HepG2 (cell line): ENCODE measurements around the gene JPH4. TPM values are rescaled to one million over a fixed set of nuclear protein-coding genes. Genes with fewer than 3 reads are reported as not detected.

Experiments used
- ATAC-seq: fragments of 200-7000 bp; cut with Tn5 transposase; 3 replicates; pipeline ENCODE4 v1.9.1; 2020; ENCODE audit warnings: mild to moderate bottlenecking, moderate library complexity
- BruUV-seq: library from RNA; stranded (reverse); fragments of 400-500 nt; replicated peaks from 2 replicates; lab custom pipeline; 2021; lab: Mats Ljungman, UMichigan
- CTCF ChIA-PET: fragments of 300-600 bp; formaldehyde crosslinking; extraction: SDS; loops from one replicate; lab custom pipeline; 2021; ENCODE audit warnings: low total read pairs, inconsistent platforms, low intra/inter-chr PET ratio; lab: Yijun Ruan, JAX
- POLR2A ChIA-PET: fragments of 350-600 bp; sonication (Branson Sonifier 250); formaldehyde crosslinking; loops from one replicate; lab custom pipeline; 2020; ENCODE audit warnings: antibody characterized with exemption, inconsistent platforms; lab: Yijun Ruan, JAX
- DNase-seq: peaks from one replicate; pipeline ENCODE4 v3.0.0-alpha.2; 2015; ENCODE audit warnings: low spot score
- FAIRE-seq: peaks from 3 replicates; lab custom pipeline; 2011; peaks lifted over from hg19 to GRCh38; lab: Jason Lieb, UNC
- H2AFZ ChIP-seq: one replicate; pipeline ENCODE4 v1.6.1; 2011; ENCODE audit warnings: low read length, inconsistent platforms
- H3K27ac ChIP-seq: fragments of 300-600 bp; 3 replicates; pipeline ENCODE4 v1.8.0; 2011; ENCODE audit warnings: mixed run types, mild to moderate bottlenecking, mixed read lengths, low read length, inconsistent platforms; ENCODE audit not compliant: insufficient read depth; ENCODE audit errors: extremely low read length
- H3K27me3 ChIP-seq, 2 experiments: fragments of 200-600 bp in 1 of 2; 2 replicates in 1 of 2; 3 replicates in 1 of 2; pipeline versions ENCODE4 v1.6.0 to v1.8.0; 2011; ENCODE audit warnings: low read length in 2 of 2, mild to moderate bottlenecking in 2 of 2, moderate library complexity in 2 of 2, inconsistent platforms in 1 of 2; ENCODE audit not compliant: insufficient read depth in 2 of 2, control insufficient read depth in 1 of 2
- H3K36me3 ChIP-seq, 2 experiments: fragments of 200-600 bp in 1 of 2; replicated peaks in 1 of 2; 2 replicates in 1 of 2; 3 replicates in 1 of 2; pipeline versions ENCODE4 v1.5.1 to v1.8.0; 2011; ENCODE audit warnings: low read length in 2 of 2, inconsistent platforms in 1 of 2; ENCODE audit not compliant: insufficient read depth in 2 of 2, control insufficient read depth in 1 of 2
- H3K4me1 ChIP-seq: 2 replicates; pipeline ENCODE4 v1.5.1; 2012; ENCODE audit warnings: low read length, inconsistent platforms; ENCODE audit not compliant: insufficient read depth
- H3K4me2 ChIP-seq: 2 replicates; pipeline ENCODE4 v1.6.0; 2011; ENCODE audit warnings: low read depth, low read length, inconsistent platforms
- H3K4me3 ChIP-seq, 3 experiments: fragments of 200-600 bp in 1 of 3; sonication (generic), shearing (Covaris generic) in 1 of 3; replicated peaks in 1 of 3; 2 replicates each; pipeline ENCODE4 v1.5.1; 2011 to 2016; ENCODE audit warnings: low read length in 3 of 3, inconsistent platforms in 2 of 3, low read depth in 2 of 3, mild to moderate bottlenecking in 2 of 3, control low read depth in 1 of 3, mixed read lengths in 1 of 3; ENCODE audit not compliant: insufficient read depth in 1 of 3
- H3K79me2 ChIP-seq: one replicate; pipeline ENCODE4 v1.6.1; 2011; ENCODE audit warnings: low read length, inconsistent platforms; ENCODE audit not compliant: insufficient read depth
- H3K9ac ChIP-seq: 2 replicates; pipeline ENCODE4 v1.6.0; 2011; ENCODE audit warnings: mild to moderate bottlenecking, low read depth, low read length, inconsistent platforms; ENCODE audit not compliant: insufficient read depth
- H3K9me3 ChIP-seq: 2 replicates; pipeline ENCODE4 v1.5.1; 2012; ENCODE audit warnings: mild to moderate bottlenecking, low read length
- H4K20me1 ChIP-seq: 2 replicates; pipeline ENCODE4 v1.6.0; 2011; ENCODE audit warnings: inconsistent platforms, mild to moderate bottlenecking, low read length, moderate library complexity; ENCODE audit not compliant: insufficient read depth
- DZIP1 ChIP-seq: sonication (generic); formaldehyde crosslinking; IDR thresholded peaks from 2 replicates; pipeline ENCODE4 v1.5.0; 2020; ENCODE audit warnings: mild to moderate bottlenecking, missing genetic modification reagents
- MNT ChIP-seq: fragments of 450-650 bp; IDR thresholded peaks from 2 replicates; pipeline ENCODE4 v1.6.1; 2016
- MYC ChIP-seq: sonication (generic); formaldehyde crosslinking; IDR thresholded peaks from 2 replicates; pipeline ENCODE4 v1.9.0; 2021; ENCODE audit warnings: missing genetic modification reagents, borderline replicate concordance
- POGZ ChIP-seq: sonication (generic); formaldehyde crosslinking; IDR thresholded peaks from 2 replicates; pipeline ENCODE4 v1.4.0; 2020; ENCODE audit warnings: mild to moderate bottlenecking, missing genetic modification reagents
- SNAPC4 ChIP-seq: sonication (generic); formaldehyde crosslinking; IDR thresholded peaks from 2 replicates; pipeline ENCODE4 v1.4.0; 2020; ENCODE audit warnings: mild to moderate bottlenecking, missing genetic modification reagents
- ZNF207 ChIP-seq: fragments of 450-650 bp; IDR thresholded peaks from 2 replicates; pipeline ENCODE4 v1.6.1; 2016; ENCODE audit warnings: antibody characterized with exemption, borderline replicate concordance
- ZNF296 ChIP-seq: sonication (generic); formaldehyde crosslinking; conservative IDR thresholded peaks from 2 replicates; pipeline ENCODE4 v1.5.0; 2020; ENCODE audit warnings: mild to moderate bottlenecking, missing genetic modification reagents
- ZNF709 ChIP-seq: sonication (generic); formaldehyde crosslinking; IDR thresholded peaks from 2 replicates; pipeline ENCODE4 v1.5.0; 2020; ENCODE audit warnings: mild to moderate bottlenecking, missing genetic modification reagents
- WGBS: methylation state at CpG from one replicate; pipeline ENCODE4 v1.1.6; 2017; ENCODE audit warnings: low lambda C conversion rate; 5-methylcytosine and 5-hydroxymethylcytosine counted together
- in situ Hi-C: cut with HindIII; loops from 2 replicates; pipeline ENCODE4 v1.10.0; 2017; ENCODE audit warnings: low pct_unique_long_range_greater_than_20kb; ENCODE audit not compliant: extremely low pct_ligation_motif_present
- intact Hi-C: fragments of 100-400 bp; cut with micrococcal nuclease; formaldehyde crosslinking; loops from one replicate; pipeline ENCODE4 v1.10.0; 2022; ENCODE audit not compliant: unreplicated experiment
- polyA plus RNA-seq, 8 experiments: library from polyadenylated mRNA; depleted of rRNA in 3 of 8; stranded (reverse) in 7 of 8; unstranded in 1 of 8; fragments of >200 nt; fragmentation: Illumina TruSeq in 4 of 8; extraction: Trizol in 4 of 8; gene quantifications; 2 replicates each; pipeline versions ENCODE4 v1.2.1 to v1.2.3, GENCODE V29; 2011 to 2016; ENCODE audit warnings: low read depth in 4 of 8, missing spikeins in 1 of 8, mixed read lengths in 1 of 8; ENCODE audit not compliant: insufficient read depth in 1 of 8
- total RNA-seq, 5 experiments: library from RNA; depleted of rRNA; stranded (reverse); fragments of >200 nt; fragmentation: Illumina TruSeq; extraction: Trizol; gene quantifications; 2 replicates each; pipeline ENCODE4 v1.2.3, GENCODE V29; 2016; ENCODE audit warnings: low read depth in 1 of 5

The JPH4 gene
- total and polyA plus RNA-seq, 2 of the 13 experiments (the other 11 are each of a cell fraction or from before 2014, with no cell fraction given): 0.08 to 0.22 TPM

- WGBS: 85% methylated on average over 16 of the region's 16 CpGs
- in situ Hi-C loops: no loop called here
- Histone ChIP-seq H3K9me3 (no peaks in the 10 kb centered on the region), H4K20me1 (no peaks in the 10 kb centered on the region), H3K4me2 (no peak overlapping the region), H3K9ac (no peak overlapping the region), H3K4me3 (no peak overlapping the region), H3K79me2 (no peaks in the 10 kb centered on the region), H2AFZ (no peak overlapping the region), H3K27me3 (no peaks in the 10 kb centered on the region), H3K36me3 (no peaks in the 10 kb centered on the region), H3K4me1 (no peaks in the 10 kb centered on the region), H3K27ac (no peak overlapping the region)
- BruUV-seq: no TSS peak
- ChIA-PET CTCF (no interaction called here), POLR2A (no interaction called here)
- TF ChIP-seq DZIP1 (CRISPR knock-in tag): no peak
- TF ChIP-seq POGZ (CRISPR knock-in tag): no peak
- TF ChIP-seq ZNF709 (CRISPR knock-in tag): no peak
- TF ChIP-seq ZNF207: no peak
- 0 out of 2 replicates have a peak, but pooled peaks have one; percentile 8 for TF ChIP-seq MYC (CRISPR knock-in tag)
- TF ChIP-seq ZNF296: 0 out of 2 replicates have a peak, but pooled peaks have one; percentile 24
- TF ChIP-seq SNAPC4: no peak
- TF ChIP-seq MNT: no peak
- intact Hi-C loops: no loop called here
- ATAC-seq (no peak), DNase-seq (no peak), FAIRE-seq (no peak)
These were observed 44.7 kb downstream of the JPH4 start for GRCh38 chr14:23533652-23534435.
